OCI-LY7 (cell line): ENCODE measurements around the gene TTC28. TPM values are rescaled to one million over a fixed set of nuclear protein-coding genes. Genes with fewer than 3 reads are reported as not detected.

Experiments
- BruUV-seq: library from RNA; stranded (reverse); fragments of 400-500 nt; replicated peaks from 2 replicates; lab custom pipeline; 2021; lab: Mats Ljungman, UMichigan
- CTCF ChIA-PET: fragments of 300-600 bp; sonication (Branson Sonifier 250); formaldehyde crosslinking; loops from one replicate; lab custom pipeline; 2022; ENCODE audit warnings: antibody characterized with exemption; ENCODE audit not compliant: unreplicated experiment; lab: Charles Lee
- POLR2A ChIA-PET: fragments of 300-600 bp; sonication (Branson Sonifier 250); formaldehyde crosslinking; loops from one replicate; lab custom pipeline; 2022; ENCODE audit warnings: antibody characterized with exemption; lab: Charles Lee
- DNase-seq: peaks from one replicate; pipeline ENCODE4 v3.0.0-alpha.2; 2015; ENCODE audit warnings: low spot score
- H2AFZ ChIP-seq: fragments of 200-600 bp; sonication (generic), shearing (Covaris generic); 2 replicates; pipeline ENCODE4 v1.6.1; 2014; ENCODE audit warnings: mild to moderate bottlenecking, antibody characterized with exemption, low read length, moderate library complexity
- H3K27ac ChIP-seq: fragments of 200-600 bp; sonication (generic); 2 replicates; pipeline ENCODE4 v1.5.1; 2014; ENCODE audit warnings: mixed run types, low read depth, mild to moderate bottlenecking, moderate library complexity, low read length, inconsistent platforms; ENCODE audit not compliant: poor library complexity, severe bottlenecking
- H3K36me3 ChIP-seq: fragments of 200-600 bp; sonication (generic); 2 replicates; pipeline ENCODE4 v1.6.1; 2014; ENCODE audit warnings: mild to moderate bottlenecking, antibody characterized with exemption, low read length, moderate library complexity, mixed read lengths; ENCODE audit not compliant: insufficient read depth
- H3K4me1 ChIP-seq: fragments of 200-600 bp; sonication (generic); 2 replicates; pipeline ENCODE4 v1.5.1; 2014; ENCODE audit warnings: mild to moderate bottlenecking, low read length; ENCODE audit not compliant: insufficient read depth, poor library complexity, severe bottlenecking
- H3K4me2 ChIP-seq: fragments of 200-600 bp; sonication (generic); 2 replicates; pipeline ENCODE4 v1.6.1; 2014; ENCODE audit warnings: mild to moderate bottlenecking, low read length
- H3K4me3 ChIP-seq: fragments of 200-600 bp; sonication (generic); 2 replicates; pipeline ENCODE4 v1.5.1; 2014; ENCODE audit warnings: mild to moderate bottlenecking, low read depth, low read length; ENCODE audit not compliant: poor library complexity, severe bottlenecking
- H3K79me2 ChIP-seq: fragments of 200-600 bp; sonication (generic); 2 replicates; pipeline ENCODE4 v1.6.1; 2016; ENCODE audit warnings: low read depth, mild to moderate bottlenecking, low read length, moderate library complexity, mixed read lengths; ENCODE audit not compliant: insufficient read depth
- H3K9me2 ChIP-seq: fragments of 200-600 bp; sonication (generic); 2 replicates; pipeline ENCODE4 v1.6.1; 2016; ENCODE audit warnings: mild to moderate bottlenecking, low read length, mixed read lengths; ENCODE audit not compliant: insufficient read depth
- H3K9me3 ChIP-seq: fragments of 200-600 bp; sonication (generic); 2 replicates; pipeline ENCODE4 v1.6.1; 2014; ENCODE audit warnings: mild to moderate bottlenecking, mixed run types, low read length, mixed read lengths
- H4K20me1 ChIP-seq: fragments of 200-600 bp; sonication (generic); 2 replicates; pipeline ENCODE4 v1.6.1; 2014; ENCODE audit warnings: mild to moderate bottlenecking, antibody characterized with exemption, low read length, moderate library complexity, mixed read lengths; ENCODE audit not compliant: insufficient read depth
- CTCF ChIP-seq: fragments of 200-600 bp; sonication (generic); conservative IDR thresholded peaks from 2 replicates; pipeline ENCODE4 v1.5.1; 2014; ENCODE audit warnings: mild to moderate bottlenecking, antibody characterized with exemption, low read length, moderate library complexity, mixed read lengths
- EZH2phosphoT487 ChIP-seq: fragments of 200-600 bp; sonication (generic); IDR thresholded peaks from 2 replicates; pipeline ENCODE4 v1.6.1; 2018; ENCODE audit warnings: low read depth, borderline replicate concordance, mild to moderate bottlenecking, mixed run types, antibody characterized with exemption, low read length, moderate library complexity, mixed read lengths
- intact Hi-C: fragments of 100-400 bp; cut with micrococcal nuclease; formaldehyde crosslinking; loops from one replicate; pipeline ENCODE4 v1.10.0; 2022; ENCODE audit not compliant: unreplicated experiment
- total RNA-seq, 2 experiments: library from RNA; depleted of rRNA in 1 of 2; stranded (reverse); fragments of >200 nt in 1 of 2; shearing (Covaris generic) in 1 of 2; gene quantifications; 2 replicates each; pipeline ENCODE4 v1.2.3, GENCODE V29; 2014 to 2022

The TTC28 gene
- total RNA-seq, 2 experiments from 2014 or later, result under 0.01 to 0.55 TPM

- no peak for TF ChIP-seq CTCF
- POLR2A ChIA-PET, result no interaction called here
- CTCF ChIA-PET, result interaction anchor here (0.9 kb wide), 1 partner anchor 59 kb away, joined by 3 read pairs; no protein-coding TSS in a partner anchor
- H3K4me3 ChIP-seq, result no peak overlapping the region
- H4K20me1 ChIP-seq, result no peaks in the 10 kb centered on the region
- DNase-seq, result no peak
- H2AFZ ChIP-seq, result no peak overlapping the region
- no peak overlapping the region for H3K27ac ChIP-seq
- intact Hi-C loops, result no loop called here
- H3K4me1 ChIP-seq, result no peaks in the 10 kb centered on the region
- H3K36me3 ChIP-seq, result no peaks in the 10 kb centered on the region
- H3K9me2 ChIP-seq, result no peaks in the 10 kb centered on the region
- no TSS peak for BruUV-seq
- H3K9me3 ChIP-seq, result 0 out of 2 replicates have a peak, but pooled peaks cover 3% of the 10 kb centered on the region
- H3K4me2 ChIP-seq, result no peak overlapping the region
- H3K79me2 ChIP-seq, result no peaks in the 10 kb centered on the region
Observed at GRCh38 chr22:28648792-28649191, 30.8 kb downstream of the TTC28 start.

GRCh38 chr22:28647216-28647615, 32.4 kb downstream of the TTC28 start:
- no peak for DNase-seq
- Histone ChIP-seq H3K9me3 (no peaks in the 10 kb centered on the region), H3K4me3 (no peak overlapping the region), H3K36me3 (no peaks in the 10 kb centered on the region), H3K9me2 (no peaks in the 10 kb centered on the region), H3K4me2 (no peak overlapping the region), H2AFZ (no peak overlapping the region), H4K20me1 (no peaks in the 10 kb centered on the region), H3K79me2 (no peaks in the 10 kb centered on the region), H3K4me1 (no peaks in the 10 kb centered on the region), H3K27ac (no peak overlapping the region)
- POLR2A ChIA-PET, result no interaction called here
- no peak for TF ChIP-seq EZH2phosphoT487
- no peak for TF ChIP-seq CTCF
- CTCF ChIA-PET, result no interaction called here
- intact Hi-C loops, result no loop called here
- BruUV-seq, result no TSS peak

DNA sequence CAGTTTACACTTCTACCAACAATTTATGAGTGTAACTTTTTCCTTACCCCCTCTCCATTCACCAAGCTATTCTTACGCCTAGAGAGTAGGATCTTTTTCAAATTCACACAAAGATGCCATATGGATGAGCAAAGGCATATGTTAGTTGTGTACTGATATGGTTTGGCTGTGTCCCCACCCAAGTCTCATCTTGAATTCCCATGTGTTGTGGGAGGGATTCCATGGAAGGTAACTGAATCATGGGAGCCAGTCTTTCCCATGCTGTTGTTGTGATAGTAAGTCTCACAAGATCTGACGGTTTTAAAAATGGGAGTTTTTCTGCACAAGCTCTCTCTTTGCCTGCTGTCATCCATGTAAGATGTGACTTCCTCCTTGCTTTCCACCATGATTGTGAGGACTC, 40.3 kb downstream of the TTC28 start:
- Histone ChIP-seq H3K9me3 (no peaks in the 10 kb centered on the region), H3K4me2 (no peak overlapping the region), H3K4me3 (no peak overlapping the region), H3K9me2 (no peaks in the 10 kb centered on the region), H3K79me2 (no peaks in the 10 kb centered on the region), H3K4me1 (no peaks in the 10 kb centered on the region), H2AFZ (no peak overlapping the region), H3K27ac (no peak overlapping the region), H4K20me1 (no peaks in the 10 kb centered on the region), H3K36me3 (no peaks in the 10 kb centered on the region)
- TF ChIP-seq CTCF (no peak), EZH2phosphoT487 (no peak)
- BruUV-seq, result no TSS peak
- intact Hi-C loops, result no loop called here
- POLR2A ChIA-PET, result no interaction called here
- CTCF ChIA-PET, result no interaction called here
- no peak for DNase-seq
